ENCODE data around the gene COL19A1.

The COL19A1 gene

DNA sequence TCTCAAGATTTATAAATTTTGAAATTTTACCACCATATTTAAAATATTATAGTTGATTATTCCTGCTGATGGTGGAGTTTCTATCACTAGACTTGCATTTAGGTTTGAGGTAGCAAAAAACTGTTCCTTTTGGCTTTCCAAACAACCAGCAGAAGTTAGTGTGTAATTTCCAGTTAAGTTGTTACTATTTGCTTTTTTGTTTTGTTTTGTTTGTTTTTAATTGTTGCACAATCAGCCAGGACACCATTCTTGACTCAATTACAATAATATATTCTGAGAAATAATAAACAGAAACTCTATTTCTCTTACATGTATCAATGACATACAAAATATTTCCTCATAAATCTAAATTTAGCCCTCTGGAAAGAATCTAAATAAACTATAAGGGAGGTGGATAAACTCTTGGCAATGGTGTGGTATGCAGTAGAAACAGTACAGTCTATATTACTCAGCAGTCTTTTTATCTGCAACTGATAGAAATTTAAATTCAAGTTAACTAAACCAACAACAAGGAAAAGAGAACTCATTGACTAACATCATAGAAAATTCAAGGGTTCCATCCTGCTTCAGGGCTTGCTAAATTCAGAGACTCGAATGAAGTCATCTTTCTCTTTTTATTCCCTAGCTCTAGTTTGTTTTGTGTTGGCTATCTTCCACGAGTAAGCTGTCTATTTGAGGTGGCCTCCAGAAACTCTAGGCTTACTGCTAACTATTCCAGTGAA is 19.4 kb upstream of the COL19A1 start:
- Histone ChIP-seq H3K4me1 (no peaks in the 10 kb centered on the region), H3K27ac (no peak overlapping the region), H3K79me2 (no peaks in the 10 kb centered on the region), H3K9me3 (ENCODE audit: control insufficient read depth, low read length) (no peaks in the 10 kb centered on the region), H2AFZ (no peak overlapping the region), H3K27me3 (ENCODE audit: control insufficient read depth, insufficient read depth, low read length) (no peaks in the 10 kb centered on the region), H3K9ac (no peak overlapping the region), H3K36me3 (ENCODE audit: control insufficient read depth, insufficient read depth, low read length) (no peaks in the 10 kb centered on the region), H3K4me2 (ENCODE audit: low read length) (no peak overlapping the region), H3K4me3 (ENCODE audit: low read depth, low read length) (no peak overlapping the region)
- no peak for TF ChIP-seq CTCF (IDR thresholded peaks at IDR 0.05)

GRCh38 chr6:69847492-69847788 is 18.9 kb upstream of the COL19A1 start:
- H3K4me2 ChIP-seq (ENCODE audit: low read length), result no peak overlapping the region
- TF ChIP-seq CTCF (IDR thresholded peaks at IDR 0.05), result no peak
- H3K36me3 ChIP-seq (ENCODE audit: control insufficient read depth, insufficient read depth, low read length), result no peaks in the 10 kb centered on the region
- no peaks in the 10 kb centered on the region for H3K79me2 ChIP-seq
- H3K4me1 ChIP-seq, result no peaks in the 10 kb centered on the region
- H3K9ac ChIP-seq, result no peak overlapping the region
- H3K4me3 ChIP-seq (ENCODE audit: low read depth, low read length), result no peak overlapping the region
- no peak overlapping the region for H2AFZ ChIP-seq
- H3K27me3 ChIP-seq (ENCODE audit: control insufficient read depth, insufficient read depth, low read length), result no peaks in the 10 kb centered on the region
- no peak overlapping the region for H3K27ac ChIP-seq
- H3K9me3 ChIP-seq (ENCODE audit: control insufficient read depth, low read length), result no peaks in the 10 kb centered on the region

DNA sequence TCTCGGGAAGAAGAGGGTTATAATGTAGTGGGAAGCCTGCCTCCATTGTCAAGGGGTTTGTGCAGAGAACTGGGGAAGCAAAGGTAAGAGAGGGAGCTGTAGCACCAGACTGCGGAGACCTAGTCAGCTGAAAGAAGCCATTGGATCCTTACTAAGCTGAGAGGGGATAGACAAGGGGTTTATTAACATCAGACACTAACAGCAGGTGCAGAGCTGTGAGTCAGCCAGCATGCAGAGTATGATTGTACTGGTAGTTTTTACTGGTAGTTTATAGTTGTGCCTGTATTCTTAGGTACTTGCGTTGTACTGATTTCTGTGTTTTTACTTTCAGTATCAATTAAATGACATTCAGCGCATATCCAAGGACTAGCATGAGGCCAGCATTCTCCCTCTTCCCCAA is 17.8 kb upstream of the COL19A1 start:
- Histone ChIP-seq H3K4me1 (no peaks in the 10 kb centered on the region), H3K4me2 (ENCODE audit: low read length) (no peak overlapping the region), H3K27me3 (ENCODE audit: control insufficient read depth, insufficient read depth, low read length) (no peaks in the 10 kb centered on the region), H3K9me3 (ENCODE audit: control insufficient read depth, low read length) (no peaks in the 10 kb centered on the region), H3K36me3 (ENCODE audit: control insufficient read depth, insufficient read depth, low read length) (no peaks in the 10 kb centered on the region), H3K79me2 (no peaks in the 10 kb centered on the region), H2AFZ (no peak overlapping the region), H3K4me3 (ENCODE audit: low read depth, low read length) (no peak overlapping the region), H3K9ac (no peak overlapping the region), H3K27ac (no peak overlapping the region)
- TF ChIP-seq CTCF (IDR thresholded peaks at IDR 0.05), result no peak

- Histone ChIP-seq H2AFZ (no peak overlapping the region), H3K27ac (no peak overlapping the region), H3K79me2 (no peaks in the 10 kb centered on the region), H3K4me3 (ENCODE audit: low read depth, low read length) (no peak overlapping the region), H3K9me3 (ENCODE audit: control insufficient read depth, low read length) (no peaks in the 10 kb centered on the region), H3K36me3 (ENCODE audit: control insufficient read depth, insufficient read depth, low read length) (no peaks in the 10 kb centered on the region), H3K4me1 (no peaks in the 10 kb centered on the region), H3K4me2 (ENCODE audit: low read length) (no peak overlapping the region), H3K27me3 (ENCODE audit: control insufficient read depth, insufficient read depth, low read length) (no peaks in the 10 kb centered on the region), H3K9ac (no peak overlapping the region)
- TF ChIP-seq CTCF (IDR thresholded peaks at IDR 0.05), result no peak
Measured at GRCh38 chr6:69852706-69853105, 13.7 kb upstream of the COL19A1 start.

- Histone ChIP-seq H3K9ac (no peak overlapping the region), H2AFZ (no peak overlapping the region), H3K4me2 (ENCODE audit: low read length) (no peak overlapping the region), H3K9me3 (ENCODE audit: control insufficient read depth, low read length) (no peaks in the 10 kb centered on the region), H3K79me2 (no peaks in the 10 kb centered on the region), H3K36me3 (ENCODE audit: control insufficient read depth, insufficient read depth, low read length) (no peaks in the 10 kb centered on the region), H3K4me1 (peaks cover 3% of the 10 kb centered on the region), H3K27ac (no peak overlapping the region), H3K27me3 (ENCODE audit: control insufficient read depth, insufficient read depth, low read length) (no peaks in the 10 kb centered on the region), H3K4me3 (ENCODE audit: low read depth, low read length) (no peak overlapping the region)
- TF ChIP-seq CTCF (IDR thresholded peaks at IDR 0.05), result no peak
Measured at GRCh38 chr6:69861986-69862385, 4.4 kb upstream of the COL19A1 start.

Measured in parathyroid adenoma (tissue), 2 donors.